Testis (tissue), 3 donors: ENCODE data around the gene COL4A3. TPM values are rescaled to one million over a fixed set of nuclear protein-coding genes. Genes with fewer than 3 reads are reported as not detected.
"Not testable (repeated sequence)": the region's sequence is repeated elsewhere in the genome, so short reads cannot be mapped to it uniquely, and the experiment has no call there.

Experiments used
- DNase-seq: peaks from one replicate; pipeline ENCODE4 v3.0.0-alpha.2; 2019
- H3K27ac ChIP-seq, 2 donors: fragments of 200-600 bp; sonication (generic); one replicate each; pipeline ENCODE4 v1.5.1; 2019
- H3K27me3 ChIP-seq: fragments of 200-600 bp; sonication (generic); one replicate; pipeline ENCODE4 v1.5.1; 2019
- H3K36me3 ChIP-seq: fragments of 200-600 bp; sonication (generic); one replicate; pipeline ENCODE4 v1.5.1; 2017; ENCODE audit warnings: low read depth; ENCODE audit errors: missing control alignments
- H3K4me1 ChIP-seq: fragments of 200-600 bp; sonication (generic); one replicate; pipeline ENCODE4 v1.5.1; 2019
- H3K4me3 ChIP-seq, 2 donors: fragments of 200-600 bp; sonication (generic); one replicate each; pipeline ENCODE4 v1.5.1; 2017 to 2019
- H3K9me3 ChIP-seq: fragments of 200-600 bp; sonication (generic); one replicate; pipeline ENCODE4 v1.5.1; 2017
- POLR2A ChIP-seq: fragments of 450-650 bp; IDR thresholded peaks from one replicate; pipeline ENCODE4 v1.6.1; 2017; ENCODE audit warnings: antibody characterized with exemption, mild to moderate bottlenecking, moderate library complexity
- WGBS, 2 donors: methylation state at CpG; one replicate each; pipeline ENCODE4 v1.1.5; 2018; 5-methylcytosine and 5-hydroxymethylcytosine counted together
- intact Hi-C: fragments of 100-400 bp; cut with DNase I; formaldehyde crosslinking; loops from one replicate; pipeline ENCODE4 v1.15.1; 2023; ENCODE audit warnings: low total_unique reads
- polyA plus RNA-seq: library from polyadenylated mRNA; stranded (reverse); fragments of 350-450 nt; fragmentation: Illumina TruSeq; extraction: RNeasy Lipid Tissue Mini Kit (QIAGEN cat#74804); gene quantifications from one replicate; pipeline ENCODE4 v1.2.3, GENCODE V29; 2014; ENCODE audit warnings: low read depth, low replicate concordance; ENCODE audit not compliant: insufficient read depth
- total RNA-seq, 2 donors: library from RNA; depleted of rRNA; stranded (reverse); fragments of >200 nt; gene quantifications; one replicate each; pipeline ENCODE4 v1.2.3, GENCODE V29; 2016
- TF ChIP-seq, protein P1 (sequence below), 3 experiments: fragments of 450-650 bp in 2 of 3; fragments of 200-600 bp in 1 of 3; sonication (generic) in 1 of 3; IDR thresholded peaks; one replicate each; pipeline ENCODE4 v1.5.1; 2016 to 2019; ENCODE audit warnings: antibody characterized with exemption in 3 of 3, mild to moderate bottlenecking in 2 of 3, moderate library complexity in 1 of 3

Gene COL4A3
- total and polyA plus RNA-seq, 3 donors from 2014 or later, result 3.7 to 11.0 (median 9.0) TPM

- intact Hi-C loops, result no loop called here
- peaks cover 4% of the 10 kb centered on the region for H3K4me1 ChIP-seq
- H3K27ac ChIP-seq, result no peak overlapping the region
- TF ChIP-seq, protein P1, sequence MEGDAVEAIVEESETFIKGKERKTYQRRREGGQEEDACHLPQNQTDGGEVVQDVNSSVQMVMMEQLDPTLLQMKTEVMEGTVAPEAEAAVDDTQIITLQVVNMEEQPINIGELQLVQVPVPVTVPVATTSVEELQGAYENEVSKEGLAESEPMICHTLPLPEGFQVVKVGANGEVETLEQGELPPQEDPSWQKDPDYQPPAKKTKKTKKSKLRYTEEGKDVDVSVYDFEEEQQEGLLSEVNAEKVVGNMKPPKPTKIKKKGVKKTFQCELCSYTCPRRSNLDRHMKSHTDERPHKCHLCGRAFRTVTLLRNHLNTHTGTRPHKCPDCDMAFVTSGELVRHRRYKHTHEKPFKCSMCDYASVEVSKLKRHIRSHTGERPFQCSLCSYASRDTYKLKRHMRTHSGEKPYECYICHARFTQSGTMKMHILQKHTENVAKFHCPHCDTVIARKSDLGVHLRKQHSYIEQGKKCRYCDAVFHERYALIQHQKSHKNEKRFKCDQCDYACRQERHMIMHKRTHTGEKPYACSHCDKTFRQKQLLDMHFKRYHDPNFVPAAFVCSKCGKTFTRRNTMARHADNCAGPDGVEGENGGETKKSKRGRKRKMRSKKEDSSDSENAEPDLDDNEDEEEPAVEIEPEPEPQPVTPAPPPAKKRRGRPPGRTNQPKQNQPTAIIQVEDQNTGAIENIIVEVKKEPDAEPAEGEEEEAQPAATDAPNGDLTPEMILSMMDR (IDR thresholded peaks at IDR 0.05), result no peak
- no peak for TF ChIP-seq POLR2A
- H3K9me3 ChIP-seq, result no peaks in the 10 kb centered on the region
- H3K27me3 ChIP-seq, result no peaks in the 10 kb centered on the region
- no peak for DNase-seq
- 68 to 89% methylated on average over 2 of the region's 2 CpGs for WGBS, 2 donors
- H3K36me3 ChIP-seq, result no peaks in the 10 kb centered on the region
- no peak overlapping the region for H3K4me3 ChIP-seq
Measured at GRCh38 chr2:227207573-227207972, 43.1 kb downstream of the COL4A3 start.

- Histone ChIP-seq H3K27me3 (no peaks in the 10 kb centered on the region), H3K36me3 (no peaks in the 10 kb centered on the region), H3K27ac (no peak overlapping the region), H3K9me3 (no peaks in the 10 kb centered on the region), H3K4me1 (peaks cover 7% of the 10 kb centered on the region), H3K4me3 (no peak overlapping the region)
- TF ChIP-seq POLR2A, result no peak
- TF ChIP-seq, protein P1 (IDR thresholded peaks at IDR 0.05), result no peak
- 69 to 77% methylated on average over 3 of the region's 3 CpGs for WGBS, 2 donors
- no peak for DNase-seq
- intact Hi-C loops, result no loop called here
Measured at GRCh38 chr2:227214622-227215041, 50.2 kb downstream of the COL4A3 start.

DNA sequence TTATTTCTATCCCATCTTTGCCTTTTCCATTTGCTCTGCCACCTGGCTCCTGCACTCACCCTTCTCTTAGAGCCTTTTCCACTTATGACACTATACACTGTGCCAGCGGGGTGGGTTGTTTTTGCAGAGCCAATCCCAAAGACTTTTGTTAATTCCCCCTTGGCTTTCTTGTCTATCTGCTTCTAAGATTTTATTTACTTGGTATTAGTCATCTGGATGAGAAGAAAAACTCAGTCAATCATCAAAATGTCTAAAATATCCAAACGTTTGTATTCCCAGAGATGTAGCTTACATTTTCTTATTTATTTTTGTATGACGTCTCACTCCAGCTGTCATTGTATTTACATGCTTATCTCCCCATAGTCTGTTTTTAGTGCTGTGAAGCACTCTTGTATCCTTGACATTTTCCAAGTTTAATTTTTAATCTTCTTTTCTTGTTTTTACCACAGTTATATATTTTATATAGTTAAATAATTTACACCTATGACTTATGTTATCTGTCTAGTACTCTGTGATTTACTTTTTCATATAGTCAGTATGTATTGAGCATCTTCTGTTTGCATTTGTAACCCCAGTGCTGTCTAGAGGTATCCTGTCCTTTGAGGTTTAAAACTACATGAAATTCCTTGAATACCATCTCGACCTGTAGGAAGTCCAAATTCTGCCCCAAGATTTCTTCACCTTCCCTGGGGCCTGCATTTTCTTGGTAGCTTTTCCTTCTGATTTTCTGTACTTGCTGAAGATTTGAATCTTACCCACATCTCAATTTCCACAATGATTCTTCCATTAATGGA, 55.1 kb downstream of the COL4A3 start:
- no peak for DNase-seq
- Histone ChIP-seq H3K27ac (no peak overlapping the region), H3K36me3 (no peaks in the 10 kb centered on the region), H3K27me3 (no peaks in the 10 kb centered on the region), H3K4me3 (no peak overlapping the region), H3K9me3 (no peaks in the 10 kb centered on the region), H3K4me1 (no peaks in the 10 kb centered on the region)
- 70 to 72% methylated on average over 4 of the region's 4 CpGs for WGBS, 2 donors
- intact Hi-C loops, result no loop called here
- TF ChIP-seq, protein P1 (IDR thresholded peaks at IDR 0.05), result no peak
- no peak for TF ChIP-seq POLR2A

DNA sequence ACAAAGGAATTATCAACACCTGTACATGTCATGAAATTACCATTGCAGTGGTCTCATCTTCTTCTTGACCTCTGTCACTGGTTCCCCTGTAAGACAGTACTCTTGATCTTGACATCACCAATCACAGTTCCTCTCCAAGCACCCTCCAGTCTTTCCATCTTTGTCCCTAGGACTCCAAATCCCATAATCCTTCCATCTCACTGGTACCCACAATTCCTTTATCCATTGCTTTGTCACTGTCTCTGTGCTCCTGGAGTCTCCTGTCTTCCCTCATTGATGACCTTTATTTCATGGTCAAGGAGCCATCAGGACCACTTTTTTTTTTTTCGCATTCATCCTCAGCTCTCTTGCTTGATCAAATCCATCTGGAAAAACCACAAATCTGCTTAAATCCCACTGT, 56.7 kb downstream of the COL4A3 start:
- no peaks in the 10 kb centered on the region for H3K27me3 ChIP-seq
- H3K4me1 ChIP-seq, result no peaks in the 10 kb centered on the region
- no peak overlapping the region for H3K4me3 ChIP-seq
- no peaks in the 10 kb centered on the region for H3K36me3 ChIP-seq
- H3K27ac ChIP-seq, result no peak overlapping the region
- no peaks in the 10 kb centered on the region for H3K9me3 ChIP-seq
- WGBS, 2 donors, result 41 to 92% methylated on average over 1 of the region's 1 CpG
- DNase-seq, result no peak
- intact Hi-C loops, result no loop called here
- TF ChIP-seq, protein P1 (IDR thresholded peaks at IDR 0.05), result no peak
- TF ChIP-seq POLR2A, result no peak

GRCh38 chr2:227222292-227222691, 57.9 kb downstream of the COL4A3 start:
- H3K4me1 ChIP-seq, result no peaks in the 10 kb centered on the region

GRCh38 chr2:227225641-227226040, 61.2 kb downstream of the COL4A3 start:
- H3K9me3 ChIP-seq, intact Hi-C loops, H3K4me1 ChIP-seq, DNase-seq, H3K27ac ChIP-seq, H3K36me3 ChIP-seq, H3K4me3 ChIP-seq, H3K27me3 ChIP-seq: not testable (repeated sequence)
- WGBS, 2 donors, result 94 to 97% methylated on average over 6 of the region's 6 CpGs

More at GRCh38 chr2:227222292-227222691, 57.9 kb downstream of the COL4A3 start:
- Histone ChIP-seq H3K27me3 (no peaks in the 10 kb centered on the region), H3K36me3 (no peaks in the 10 kb centered on the region), H3K4me3 (no peak overlapping the region), H3K27ac (no peak overlapping the region), H3K9me3 (no peaks in the 10 kb centered on the region)
- intact Hi-C loops, result no loop called here
- DNase-seq, result no peak
- WGBS, 2 donors, result 63 to 64% methylated on average over 4 of the region's 4 CpGs
- TF ChIP-seq POLR2A, result no peak
- TF ChIP-seq, protein P1 (IDR thresholded peaks at IDR 0.05), result no peak
